Vagina (tissue), 2 donors: ENCODE data around the gene COQ8A.

ENCODE experiments used
- POLR2AphosphoS5 ChIP-seq, 2 donors: sonication (generic); formaldehyde crosslinking; IDR thresholded peaks; one replicate each; pipeline ENCODE4 v1.9.0; 2017; ENCODE audit warnings: antibody characterized with exemption in 2 of 2, mild to moderate bottlenecking in 2 of 2, low read depth in 1 of 2; ENCODE audit not compliant: insufficient read depth in 1 of 2
- TF ChIP-seq, protein P1 (sequence below), 3 experiments: fragments of 450-650 bp in 2 of 3; fragments of 200-600 bp in 1 of 3; sonication (generic) in 1 of 3; IDR thresholded peaks; one replicate each; pipeline ENCODE4 v1.5.1; 2017 to 2019; ENCODE audit warnings: antibody characterized with exemption in 3 of 3, mild to moderate bottlenecking in 2 of 3, moderate library complexity in 2 of 3

DNA sequence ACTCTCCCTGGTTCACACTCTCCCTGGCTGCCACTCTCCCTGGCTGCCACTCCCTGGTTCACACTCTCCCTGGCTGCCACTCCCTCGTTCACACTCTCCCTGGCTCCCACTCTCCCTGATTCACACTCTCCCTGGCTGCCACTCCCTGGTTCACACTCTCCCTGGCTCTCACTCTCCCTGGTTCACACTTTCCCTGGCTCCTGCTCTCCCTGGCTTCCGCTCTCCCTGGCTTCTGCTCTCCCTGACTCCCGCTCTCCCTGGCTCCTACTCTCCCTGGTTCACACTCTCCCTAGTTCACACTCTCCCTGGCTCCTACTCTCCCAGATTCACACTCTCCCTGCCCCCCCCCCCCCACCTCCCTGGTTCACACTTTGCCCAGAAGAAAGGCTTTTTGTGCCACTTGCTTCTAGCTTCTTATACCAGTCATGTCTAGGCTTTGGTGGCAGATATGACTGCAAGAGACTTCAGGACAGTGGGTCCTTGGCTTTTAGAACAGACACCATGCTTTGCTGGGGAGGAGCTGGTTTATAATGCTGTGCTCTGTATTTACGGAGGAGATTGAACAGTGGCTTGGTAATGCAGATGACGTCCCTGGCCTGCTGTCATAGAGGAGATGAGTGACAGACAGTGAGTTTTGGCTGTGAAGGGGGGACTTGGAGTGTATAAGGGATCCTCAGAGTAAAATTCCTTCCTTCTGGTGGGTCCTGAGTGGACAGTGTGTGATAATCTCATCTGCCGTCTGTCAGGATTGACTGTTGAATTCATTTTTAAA, 17.0 kb downstream of the COQ8A start:
- TF ChIP-seq, protein P1, sequence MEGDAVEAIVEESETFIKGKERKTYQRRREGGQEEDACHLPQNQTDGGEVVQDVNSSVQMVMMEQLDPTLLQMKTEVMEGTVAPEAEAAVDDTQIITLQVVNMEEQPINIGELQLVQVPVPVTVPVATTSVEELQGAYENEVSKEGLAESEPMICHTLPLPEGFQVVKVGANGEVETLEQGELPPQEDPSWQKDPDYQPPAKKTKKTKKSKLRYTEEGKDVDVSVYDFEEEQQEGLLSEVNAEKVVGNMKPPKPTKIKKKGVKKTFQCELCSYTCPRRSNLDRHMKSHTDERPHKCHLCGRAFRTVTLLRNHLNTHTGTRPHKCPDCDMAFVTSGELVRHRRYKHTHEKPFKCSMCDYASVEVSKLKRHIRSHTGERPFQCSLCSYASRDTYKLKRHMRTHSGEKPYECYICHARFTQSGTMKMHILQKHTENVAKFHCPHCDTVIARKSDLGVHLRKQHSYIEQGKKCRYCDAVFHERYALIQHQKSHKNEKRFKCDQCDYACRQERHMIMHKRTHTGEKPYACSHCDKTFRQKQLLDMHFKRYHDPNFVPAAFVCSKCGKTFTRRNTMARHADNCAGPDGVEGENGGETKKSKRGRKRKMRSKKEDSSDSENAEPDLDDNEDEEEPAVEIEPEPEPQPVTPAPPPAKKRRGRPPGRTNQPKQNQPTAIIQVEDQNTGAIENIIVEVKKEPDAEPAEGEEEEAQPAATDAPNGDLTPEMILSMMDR (IDR thresholded peaks at IDR 0.05): no peak
- no peak for TF ChIP-seq POLR2AphosphoS5 (IDR thresholded peaks at IDR 0.05; ENCODE audit: insufficient read depth in 1 of 2, low read depth in 1 of 2)
